GM19468 (cell line): ENCODE measurements around the gene COL6A1.
"Not testable (repeated sequence)": the region's sequence is repeated elsewhere in the genome, so short reads cannot be mapped to it uniquely, and the experiment has no call there.

Source experiments
- ATAC-seq: cut with Tn5 transposase; IDR thresholded peaks from one replicate; pipeline ENCODE4 v1.9.1; 2021; ENCODE audit warnings: mild to moderate bottlenecking, moderate library complexity, moderate number of reproducible peaks; ENCODE audit not compliant: unreplicated experiment; ENCODE audit errors: extremely low read depth

COL6A1 gene

DNA sequence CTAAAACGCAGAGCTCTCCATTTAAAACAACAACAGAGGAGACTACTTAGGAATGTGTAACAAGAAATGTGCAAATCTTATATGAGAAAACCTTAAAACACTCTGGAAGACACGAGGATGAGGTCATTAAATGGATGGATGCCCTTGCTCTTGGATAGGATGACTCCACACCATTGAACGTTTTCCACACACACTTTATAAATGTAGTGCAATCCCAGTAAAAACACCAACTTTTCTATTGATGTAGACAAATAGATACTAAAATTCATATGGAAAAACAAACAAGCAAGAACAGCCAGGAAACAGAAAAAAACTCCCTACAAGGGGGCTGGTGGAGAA is 18.4 kb upstream of the COL6A1 start:
- ATAC-seq, result no peak

DNA sequence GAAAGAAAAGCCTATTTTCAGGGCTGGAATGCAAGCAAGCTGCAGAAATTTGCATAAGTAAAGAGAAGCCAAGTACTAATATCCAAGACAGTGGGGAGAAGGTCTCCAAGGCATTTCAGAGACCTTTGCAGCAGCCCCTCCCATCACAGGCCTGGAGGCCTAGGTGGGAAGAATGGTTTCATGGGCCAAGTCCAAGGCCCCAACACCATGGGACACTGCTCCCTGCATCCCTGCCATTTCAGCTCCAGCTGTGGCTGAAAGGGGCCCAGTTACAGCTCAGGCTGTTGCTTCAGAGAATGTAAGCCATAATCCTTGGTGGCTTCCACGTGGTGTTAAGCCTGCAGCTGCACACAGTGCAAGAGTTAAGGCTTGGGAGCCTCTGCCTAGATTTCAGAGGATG is 16.9 kb upstream of the COL6A1 start:
- ATAC-seq, result no peak

DNA sequence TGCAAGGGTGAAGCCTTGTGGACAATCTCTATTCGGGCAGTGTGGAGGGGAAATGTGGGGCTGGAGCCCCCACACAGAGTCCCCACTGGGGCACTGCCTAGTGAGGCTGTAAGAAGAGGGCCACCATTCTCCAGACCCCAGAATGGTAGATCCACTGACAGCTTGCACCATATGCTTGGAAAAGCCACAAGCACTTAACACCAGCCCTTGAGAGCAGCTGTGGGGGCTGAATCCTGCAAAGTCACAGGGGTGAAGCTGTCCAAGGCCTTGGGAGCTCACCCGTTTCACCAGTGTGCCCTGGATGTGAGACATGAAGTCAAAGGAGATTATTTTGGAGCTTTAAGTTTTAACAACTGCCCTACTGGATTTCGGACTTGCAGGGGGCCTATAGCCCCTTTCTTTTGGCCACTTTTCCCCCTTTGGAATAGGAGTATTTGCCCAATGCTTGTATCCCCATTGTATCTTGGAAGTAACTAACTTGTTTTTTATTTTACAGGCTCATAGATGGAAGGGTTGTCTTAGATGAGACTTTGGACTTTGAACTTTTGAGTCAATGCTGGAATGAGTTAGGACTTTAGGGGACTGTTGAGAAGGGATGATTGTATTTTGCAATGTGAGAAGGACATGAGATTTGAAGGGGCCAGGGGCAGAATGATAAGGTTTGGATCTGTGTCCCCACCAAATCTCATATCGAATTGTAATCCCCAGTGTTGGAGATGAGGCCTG is 16.3 kb upstream of the COL6A1 start:
- ATAC-seq, result no peak

DNA sequence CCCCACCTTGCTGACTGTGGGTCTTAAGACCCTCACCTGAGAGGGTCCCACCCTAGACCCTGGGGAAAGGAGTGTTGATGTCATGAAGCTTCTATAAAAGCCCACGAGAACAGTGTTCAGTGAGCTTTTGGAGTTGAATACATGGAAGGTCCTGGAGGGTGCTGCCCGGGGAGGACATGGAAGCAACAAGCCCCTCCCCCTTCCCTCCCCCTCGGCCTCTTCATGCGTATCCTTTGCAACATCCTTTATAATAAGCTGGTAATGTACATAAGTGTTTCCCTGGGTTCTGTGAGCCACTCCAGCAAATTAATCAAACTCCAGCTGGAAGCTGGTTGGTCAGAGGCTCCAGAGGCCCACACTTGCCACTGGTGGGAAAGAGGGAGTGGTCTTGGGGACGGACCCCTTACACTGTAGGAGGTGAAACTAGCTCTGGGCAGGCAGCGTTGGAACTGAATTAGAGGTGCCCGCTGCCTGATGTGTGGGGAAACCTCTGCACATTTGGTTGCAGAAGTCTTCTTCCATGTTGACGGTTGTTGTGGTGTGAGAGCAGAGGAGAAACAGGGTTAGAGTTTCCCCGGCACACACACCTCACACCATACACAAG is 14.7 kb upstream of the COL6A1 start:
- ATAC-seq, result no peak

DNA sequence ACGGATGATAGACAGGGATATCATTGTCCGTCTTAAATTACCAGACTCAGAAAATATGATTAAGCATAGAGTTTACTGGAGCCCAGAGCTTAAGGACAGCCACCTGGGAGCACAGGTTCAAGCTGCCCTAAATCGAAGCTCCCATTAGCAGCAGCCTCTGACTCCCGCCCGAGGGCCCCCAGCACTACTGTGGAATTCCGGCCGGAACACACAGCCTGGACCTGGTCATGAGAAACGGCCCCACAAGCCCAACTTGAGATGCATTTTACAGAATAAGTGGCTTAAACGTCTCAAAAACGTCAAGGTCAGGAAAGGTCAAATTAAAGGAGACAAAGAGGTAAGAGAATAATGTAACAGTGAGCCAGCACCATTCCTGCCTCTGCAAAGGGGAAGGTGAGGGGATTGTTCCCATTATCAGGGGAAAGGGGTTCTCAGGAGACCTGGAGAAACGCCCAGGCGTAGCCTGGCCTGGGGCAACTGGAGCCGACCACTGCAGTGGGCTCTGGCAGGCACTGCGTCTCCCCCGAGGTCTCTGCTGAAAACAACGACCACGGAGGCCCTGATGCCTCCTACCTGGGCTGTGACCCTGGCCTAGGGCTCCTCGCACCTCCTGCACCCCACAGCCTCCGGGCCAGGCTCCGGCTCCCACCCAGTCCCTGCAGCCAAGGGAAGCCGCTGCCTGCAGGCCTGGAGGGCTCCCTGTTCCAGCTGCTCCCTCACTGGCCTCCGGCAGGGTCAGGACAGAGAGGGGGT is 11.5 kb upstream of the COL6A1 start:
- ATAC-seq, result no peak

DNA sequence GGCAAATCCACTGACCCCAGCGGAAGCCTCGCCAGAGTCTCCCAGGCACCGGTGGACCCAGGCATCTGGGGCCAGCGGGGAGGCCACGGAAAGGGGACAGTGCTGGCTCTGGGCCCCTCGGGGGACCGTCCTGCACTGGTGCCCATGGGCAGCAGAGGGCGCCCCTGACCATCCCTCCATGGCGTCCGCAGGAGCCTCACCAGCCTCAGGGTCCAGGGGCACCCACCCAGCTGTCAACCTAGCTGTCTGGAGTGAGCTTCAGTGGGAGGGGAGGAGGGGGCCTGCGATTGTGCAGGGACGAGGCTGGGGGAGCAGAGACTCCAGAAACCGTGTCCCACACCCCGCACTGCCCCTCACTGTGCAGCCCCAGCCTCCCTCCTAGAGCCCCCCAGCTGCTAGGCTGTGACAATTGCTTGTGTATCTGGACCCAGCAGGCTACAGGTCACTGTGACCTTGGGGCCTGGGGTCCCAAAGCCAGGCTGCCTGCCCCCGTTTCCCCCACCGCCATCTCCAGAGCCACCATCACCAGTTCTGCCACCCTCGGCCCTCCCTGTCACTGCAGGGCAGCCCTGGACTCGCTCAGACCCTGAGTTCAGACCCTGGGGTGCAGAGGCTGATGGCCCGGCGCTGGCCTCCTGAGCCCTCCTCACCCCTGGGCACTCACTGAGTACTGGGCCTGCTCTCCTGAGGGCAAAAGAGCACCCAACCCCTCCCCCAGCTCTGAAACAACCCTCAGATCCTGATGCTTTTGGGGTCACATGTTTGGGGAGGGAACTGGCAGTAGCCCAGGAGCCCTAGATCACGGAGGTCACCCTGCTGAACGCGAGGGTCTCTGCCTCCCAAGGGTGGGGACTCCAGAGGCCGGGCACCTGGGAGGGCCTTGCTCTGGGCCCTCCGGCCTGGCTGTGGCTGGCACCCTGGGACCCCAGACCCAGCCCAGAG is 10.6 kb upstream of the COL6A1 start:
- ATAC-seq, result no peak

DNA sequence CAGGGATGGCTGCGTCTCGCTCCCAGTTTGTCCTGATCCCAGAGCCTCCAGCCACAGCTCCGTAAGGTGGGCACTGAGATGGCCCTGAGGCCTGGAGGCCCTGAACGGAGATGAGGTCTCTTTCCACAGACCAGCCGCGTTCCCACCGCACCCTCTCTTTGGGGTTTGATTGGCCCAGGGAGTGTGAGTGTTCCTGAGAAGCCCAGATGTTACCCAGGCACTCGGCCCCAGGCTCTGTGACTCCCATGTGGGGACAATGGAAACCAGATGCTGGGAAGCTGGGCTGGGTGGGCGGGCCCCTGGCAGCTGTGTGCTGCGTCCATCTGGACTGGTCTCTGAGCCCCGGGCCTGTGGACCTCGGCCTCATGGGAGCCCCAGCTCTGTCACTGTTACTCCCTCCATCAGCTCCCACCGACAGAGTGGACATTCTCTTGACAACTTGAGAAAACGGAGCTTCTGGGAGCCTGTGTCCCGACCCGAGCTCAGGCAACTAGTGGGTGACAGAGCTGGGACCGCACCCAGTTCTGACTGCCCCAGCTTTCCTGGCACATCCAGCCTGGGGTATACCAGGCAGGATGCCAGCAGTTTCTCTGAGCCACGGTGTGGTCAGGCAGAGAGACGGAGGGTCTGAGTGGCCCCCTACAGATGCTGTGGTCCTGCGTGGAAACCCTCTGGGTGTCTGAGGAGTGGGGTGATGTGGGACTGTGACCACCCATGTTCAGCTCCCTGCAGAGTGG is 9.8 kb upstream of the COL6A1 start:
- no peak for ATAC-seq

DNA sequence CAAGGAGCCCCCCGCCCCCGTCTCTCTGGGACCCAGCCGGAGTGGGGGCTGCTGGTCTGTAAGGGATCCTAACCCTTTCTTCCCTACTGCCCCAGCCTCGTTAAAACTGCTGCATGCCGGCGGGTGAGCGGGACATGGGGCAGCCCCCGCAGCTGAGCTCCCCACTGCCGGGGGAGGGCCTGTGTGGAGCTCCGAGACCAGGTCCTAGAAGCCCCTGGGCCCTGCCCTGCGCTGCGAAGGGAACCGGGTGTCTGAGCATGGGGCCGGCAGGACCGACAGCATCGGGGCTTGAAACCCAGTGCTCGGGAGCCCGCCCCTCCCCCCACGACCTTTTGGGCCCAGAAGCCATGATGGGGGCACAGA is 9.2 kb upstream of the COL6A1 start:
- ATAC-seq, result no peak

DNA sequence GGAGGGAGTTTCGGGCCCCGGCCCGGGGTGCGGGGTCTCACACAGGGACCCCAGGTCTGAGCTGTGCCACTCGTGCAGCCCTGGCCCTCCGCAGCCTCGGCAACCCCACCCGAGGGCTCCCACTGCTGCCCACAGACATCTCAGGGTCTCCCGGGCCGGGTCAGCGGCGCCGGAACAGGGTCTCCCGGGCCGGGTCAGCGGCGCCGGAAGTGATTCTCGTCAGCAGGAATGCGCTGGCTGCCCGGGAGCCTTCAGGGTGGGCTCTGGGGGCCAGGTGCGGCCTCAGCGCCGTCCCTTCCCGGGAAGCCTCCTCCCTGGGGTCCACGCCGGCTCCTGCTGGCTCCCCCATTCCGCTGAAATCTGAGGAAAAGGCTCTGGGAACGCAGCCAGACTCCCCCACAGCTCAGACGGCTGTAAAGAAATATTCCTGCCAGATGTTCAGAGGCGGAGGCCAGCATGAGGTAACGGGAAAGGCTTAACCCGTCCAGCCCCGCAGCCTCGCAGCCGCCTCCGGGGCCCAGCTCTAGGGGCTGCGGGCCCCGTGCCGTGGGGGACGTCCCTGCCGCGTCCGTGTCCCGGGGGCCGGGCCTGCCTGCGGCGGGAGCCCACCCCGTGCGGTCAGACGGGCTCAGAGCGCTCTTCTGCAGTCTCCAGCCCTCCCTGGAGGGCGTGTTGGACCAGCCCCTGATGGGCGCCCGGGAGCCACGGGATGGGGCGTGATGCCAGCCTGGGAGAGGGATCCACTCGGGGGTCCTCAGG is 8.7 kb upstream of the COL6A1 start:
- ATAC-seq, result no peak

DNA sequence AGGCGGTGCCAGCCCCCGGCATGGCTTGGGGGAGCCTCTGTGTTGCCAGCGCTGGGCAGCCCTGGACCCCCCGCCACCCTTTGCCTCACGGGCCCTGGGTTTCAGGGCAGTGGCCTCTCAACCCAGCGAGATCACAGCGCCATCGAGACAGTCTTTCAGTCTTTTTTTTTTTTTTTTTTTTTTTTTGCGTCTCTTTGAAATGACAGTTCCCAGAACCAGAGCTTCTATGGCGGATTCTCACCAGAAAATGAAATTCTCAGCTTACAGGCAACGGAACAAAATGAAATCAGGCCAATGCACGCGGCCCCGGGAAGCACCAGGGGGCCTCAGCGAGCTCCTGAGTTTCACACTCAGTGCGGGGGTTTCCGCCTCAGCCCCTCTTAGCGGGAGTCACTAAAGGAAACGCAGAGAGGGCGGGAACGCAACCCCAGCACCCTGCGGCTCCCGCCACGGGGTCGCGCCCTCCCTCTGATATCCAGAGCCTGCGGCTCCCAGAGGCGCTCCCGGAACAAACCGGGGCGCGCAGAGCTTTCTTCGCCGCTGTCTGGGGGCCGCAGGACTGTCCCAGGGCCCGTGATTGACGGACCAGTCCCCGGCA is 8.0 kb upstream of the COL6A1 start:
- ATAC-seq, result no peak

DNA sequence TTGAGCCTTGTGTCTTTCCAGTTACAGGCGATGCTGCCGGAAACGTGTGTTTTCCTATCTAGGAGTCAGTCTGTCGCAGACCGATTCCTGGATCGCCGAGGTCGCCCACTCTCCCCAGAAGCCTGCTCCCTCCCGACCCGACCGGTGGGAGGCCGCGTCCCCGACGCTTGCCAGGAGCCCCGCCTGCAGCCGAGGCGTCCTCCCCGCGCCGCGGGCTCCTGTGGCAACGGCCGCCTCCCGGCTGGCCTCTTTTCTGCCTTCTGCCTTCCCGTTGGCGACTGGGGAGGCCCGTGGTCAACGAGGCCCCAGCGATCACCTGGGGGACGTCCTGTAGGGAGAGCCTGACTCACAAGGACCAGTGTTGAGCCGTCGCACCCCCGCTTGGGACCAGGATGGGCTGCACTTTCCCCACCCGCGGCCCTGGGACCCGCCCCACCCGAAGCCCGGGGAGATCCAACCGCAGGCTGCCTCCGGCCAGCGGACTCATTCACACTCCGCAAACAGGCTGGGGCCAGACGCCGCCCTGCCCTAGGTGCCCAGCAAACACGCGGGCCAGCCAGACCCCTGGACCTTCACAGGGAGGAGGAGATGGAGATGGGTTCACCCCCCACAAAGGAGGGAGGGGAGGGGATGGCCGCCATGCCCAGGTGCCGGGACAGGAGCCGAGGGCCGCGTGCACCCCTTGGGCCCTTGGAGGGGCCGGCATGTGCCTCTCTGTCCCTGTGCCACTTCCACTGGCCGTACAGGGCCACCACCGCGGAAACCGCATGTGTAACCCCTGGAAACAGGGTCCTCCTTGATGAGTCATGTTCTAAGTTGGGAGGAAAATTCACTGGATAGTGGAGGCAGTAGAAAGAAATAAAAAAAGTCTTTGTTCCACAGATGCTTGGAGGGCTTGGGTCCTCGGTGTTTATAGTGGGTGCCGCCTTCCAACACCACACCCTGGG is 7.2 kb upstream of the COL6A1 start:
- ATAC-seq, result no peak

DNA sequence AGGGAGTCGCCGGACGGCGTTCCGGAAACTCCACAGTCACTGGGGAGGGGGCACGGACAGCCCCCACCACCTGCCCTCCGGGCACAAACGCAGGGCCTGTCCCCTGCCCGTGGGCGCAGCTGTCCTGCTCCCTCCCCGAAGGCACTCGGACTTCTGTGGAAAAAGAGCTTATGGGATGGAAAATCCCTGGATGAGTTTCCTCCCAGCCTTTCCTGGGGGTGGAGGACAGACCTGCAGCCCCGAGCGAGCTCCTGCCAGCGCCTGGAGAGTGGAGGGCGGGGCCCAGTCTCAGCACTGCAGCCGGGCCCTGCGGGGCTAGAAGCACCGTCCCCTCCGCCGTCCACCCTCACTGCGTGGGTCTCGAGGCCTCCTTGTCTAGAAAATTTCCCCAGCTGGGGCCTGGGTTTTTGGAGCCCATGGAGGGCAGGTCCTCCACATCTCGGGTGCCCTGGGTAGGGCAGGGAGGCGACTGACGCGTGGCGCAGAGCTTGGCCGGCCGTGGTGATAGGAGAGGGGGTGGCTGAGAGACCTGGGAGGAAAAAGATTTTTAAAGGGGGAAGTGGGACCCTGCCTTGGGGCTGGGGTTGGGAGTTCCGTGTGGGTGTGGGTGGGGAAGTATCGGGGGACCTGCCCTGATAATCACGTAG is 6.4 kb upstream of the COL6A1 start:
- ATAC-seq, result no peak

DNA sequence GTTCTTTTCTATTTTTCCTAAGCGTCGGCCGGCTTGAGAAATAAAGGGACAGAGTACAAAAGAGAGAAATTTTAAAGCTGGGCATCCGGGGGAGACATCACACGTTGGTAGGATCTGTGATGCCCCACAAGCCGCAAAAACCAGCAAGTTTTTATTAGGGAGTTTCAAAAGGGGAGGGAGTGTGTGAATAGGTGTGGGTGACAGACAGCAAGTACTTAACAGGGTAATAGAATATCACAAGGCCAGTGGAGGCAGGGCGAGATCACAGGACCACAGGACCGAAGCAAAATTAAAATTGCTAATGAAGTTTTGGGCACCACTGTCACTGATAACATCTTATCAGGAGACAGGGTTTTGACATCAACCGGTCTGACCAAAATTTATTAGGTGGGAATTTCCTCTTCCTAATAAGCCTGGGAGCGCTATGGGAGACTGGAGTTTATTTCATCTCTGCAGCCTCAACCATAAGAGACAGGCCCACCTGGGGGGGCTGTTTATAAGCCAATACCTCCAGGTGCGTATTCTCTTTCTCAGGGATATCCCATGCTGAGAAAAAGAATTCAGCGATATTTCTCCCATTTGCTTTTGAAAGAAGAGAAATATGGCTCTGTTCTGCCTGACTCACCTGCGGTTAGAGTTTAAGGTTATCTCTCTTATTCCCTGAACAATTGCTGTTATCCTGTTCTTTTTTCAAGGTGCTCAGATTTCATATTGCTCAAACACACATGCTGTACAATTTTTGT is 5.7 kb upstream of the COL6A1 start:
- ATAC-seq, result not testable (repeated sequence)

DNA sequence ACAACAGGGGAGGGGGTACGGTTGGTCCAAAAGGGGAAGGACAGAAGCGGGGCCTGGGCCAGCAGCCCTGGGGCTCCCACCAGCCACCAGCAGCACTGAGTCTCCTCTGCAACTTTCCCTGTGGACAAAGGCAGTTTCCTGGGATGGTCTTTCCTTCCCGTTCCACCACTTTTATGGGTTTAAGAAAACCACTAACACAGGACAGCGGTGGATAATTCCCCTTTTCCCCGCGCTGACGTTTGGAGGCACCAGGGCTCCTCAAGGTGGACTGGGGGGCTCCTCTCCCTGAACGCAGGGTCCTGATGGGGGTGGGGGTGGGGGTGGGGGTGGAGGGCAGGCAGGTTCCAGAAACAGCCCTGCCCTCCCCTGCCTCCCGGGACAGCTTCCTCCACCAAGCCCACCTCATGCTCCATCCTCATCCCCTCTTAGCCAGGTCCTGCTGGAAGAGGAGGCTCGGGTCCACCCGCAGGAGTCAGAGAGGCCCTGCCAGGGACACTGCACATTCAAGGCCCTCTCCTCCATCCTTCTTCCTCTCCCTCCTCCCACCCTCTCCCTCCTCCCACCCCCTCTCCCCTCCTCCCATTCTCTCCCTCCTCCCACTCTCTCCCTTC is 4.8 kb upstream of the COL6A1 start:
- no peak for ATAC-seq

DNA sequence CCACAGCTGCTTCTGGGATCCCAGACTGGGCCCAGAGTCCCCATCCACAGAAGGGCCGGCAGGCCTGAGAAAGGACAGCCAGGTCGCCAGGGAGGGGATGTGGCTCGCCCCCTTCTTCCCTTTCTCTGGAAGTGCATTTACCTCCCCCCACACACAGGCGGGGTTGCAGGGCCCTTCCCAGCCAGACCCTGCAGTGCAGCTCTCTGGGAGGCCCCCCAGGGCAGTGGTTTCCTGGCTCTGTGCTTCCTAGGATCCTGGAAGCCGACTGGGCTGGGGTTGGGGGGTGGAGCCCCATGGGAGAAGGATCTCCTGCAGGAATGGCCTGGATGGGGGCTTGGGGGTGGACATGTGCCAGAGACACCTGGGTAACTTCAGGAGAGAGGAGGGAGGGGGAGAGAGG is 4.2 kb upstream of the COL6A1 start:
- ATAC-seq, result no peak

DNA sequence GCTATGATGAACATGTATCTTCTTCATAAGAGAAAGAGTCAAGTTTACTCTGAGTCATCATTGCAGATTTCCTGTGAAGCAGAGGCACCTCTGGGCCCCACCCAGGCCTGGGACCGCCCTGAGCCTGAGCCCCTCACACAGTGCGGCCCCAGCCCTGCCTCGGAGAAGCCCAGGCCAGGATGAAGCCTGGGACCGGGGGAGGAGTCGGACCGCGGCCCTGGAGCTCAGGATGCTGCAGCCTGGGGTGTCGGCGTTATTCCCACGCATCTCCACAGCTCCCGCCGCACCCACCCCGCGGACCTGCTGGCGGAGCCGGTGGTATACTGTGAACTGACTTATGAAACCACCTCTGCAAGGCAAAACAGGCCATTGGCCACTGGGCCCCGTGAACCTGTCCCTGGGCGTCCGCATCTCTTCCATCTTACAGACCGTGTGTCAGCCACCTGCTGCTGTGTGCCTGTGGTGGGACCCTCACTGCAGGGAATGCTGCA is 2.4 kb upstream of the COL6A1 start:
- ATAC-seq, result no peak
